ENCODE data around the gene MACROD2.
"Not testable (repeated sequence)": the region's sequence is repeated elsewhere in the genome, so short reads cannot be mapped to it uniquely, and the experiment has no call there.

MACROD2 gene

GRCh38 chr20:15528391-15529111, 1533.2 kb downstream of the MACROD2 start:
- H2AFZ ChIP-seq (ENCODE audit: low read depth, low read length, severe bottlenecking): no peak overlapping the region
- no peaks in the 10 kb centered on the region for H4K20me1 ChIP-seq (ENCODE audit: low read depth, low read length)
- no peak overlapping the region for H3K4me3 ChIP-seq (ENCODE audit: insufficient read depth, low read length, poor library complexity, severe bottlenecking)
- H3K9me3 ChIP-seq (ENCODE audit: insufficient read depth, low read length): no peaks in the 10 kb centered on the region
- H3K4me2 ChIP-seq (ENCODE audit: low read depth, low read length, poor library complexity, severe bottlenecking): no peak overlapping the region
- no peaks in the 10 kb centered on the region for H3K27me3 ChIP-seq (ENCODE audit: low read length)
- no peaks in the 10 kb centered on the region for H3F3A ChIP-seq (ENCODE audit: insufficient read depth)
- H3K79me2 ChIP-seq (ENCODE audit: insufficient read depth, low read length): no peaks in the 10 kb centered on the region
- no peak overlapping the region for H3K9ac ChIP-seq (ENCODE audit: low read length)
- H3K9me2 ChIP-seq (replicated peaks; ENCODE audit: insufficient read depth, low read length): no peaks in the 10 kb centered on the region
- TF ChIP-seq CTCF (IDR thresholded peaks at IDR 0.05; ENCODE audit: insufficient read depth, low read length, poor library complexity, severe bottlenecking): no peak
- TF ChIP-seq EZH2phosphoT487 (conservative IDR thresholded peaks at IDR 0.05; ENCODE audit: low read length): no peak
- H3K27ac ChIP-seq (ENCODE audit: low read depth, low read length): no peak overlapping the region
- no peaks in the 10 kb centered on the region for H3K36me3 ChIP-seq (ENCODE audit: low read length)

- no peak overlapping the region for H3K4me3 ChIP-seq (ENCODE audit: insufficient read depth, low read length, poor library complexity, severe bottlenecking)
- H3K4me2 ChIP-seq (ENCODE audit: low read depth, low read length, poor library complexity, severe bottlenecking): no peak overlapping the region
- no peak overlapping the region for H2AFZ ChIP-seq (ENCODE audit: low read depth, low read length, severe bottlenecking)
- no peaks in the 10 kb centered on the region for H4K20me1 ChIP-seq (ENCODE audit: low read depth, low read length)
- H3K79me2 ChIP-seq (ENCODE audit: insufficient read depth, low read length): no peaks in the 10 kb centered on the region
- no peak for TF ChIP-seq CTCF (IDR thresholded peaks at IDR 0.05; ENCODE audit: insufficient read depth, low read length, poor library complexity, severe bottlenecking)
- no peak for TF ChIP-seq EZH2phosphoT487 (conservative IDR thresholded peaks at IDR 0.05; ENCODE audit: low read length)
- no peak overlapping the region for H3K27ac ChIP-seq (ENCODE audit: low read depth, low read length)
- no peaks in the 10 kb centered on the region for H3K36me3 ChIP-seq (ENCODE audit: low read length)
- no peaks in the 10 kb centered on the region for H3F3A ChIP-seq (ENCODE audit: insufficient read depth)
- H3K9me3 ChIP-seq (ENCODE audit: insufficient read depth, low read length): no peaks in the 10 kb centered on the region
- H3K27me3 ChIP-seq (ENCODE audit: low read length): no peaks in the 10 kb centered on the region
- H3K9ac ChIP-seq (ENCODE audit: low read length): no peak overlapping the region
- no peaks in the 10 kb centered on the region for H3K9me2 ChIP-seq (replicated peaks; ENCODE audit: insufficient read depth, low read length)
Measured at GRCh38 chr20:15535863-15536262, 1540.5 kb downstream of the MACROD2 start.

GRCh38 chr20:15537200-15537599, 1541.9 kb downstream of the MACROD2 start:
- H3K27me3 ChIP-seq (ENCODE audit: low read length); H3K4me3 ChIP-seq (ENCODE audit: insufficient read depth, low read length, poor library complexity, severe bottlenecking); H3K9ac ChIP-seq (ENCODE audit: low read length); H3K4me2 ChIP-seq (ENCODE audit: low read depth, low read length, poor library complexity, severe bottlenecking); H3K9me2 ChIP-seq (replicated peaks; ENCODE audit: insufficient read depth, low read length); H3K27ac ChIP-seq (ENCODE audit: low read depth, low read length); H3K79me2 ChIP-seq (ENCODE audit: insufficient read depth, low read length); H4K20me1 ChIP-seq (ENCODE audit: low read depth, low read length); H3K36me3 ChIP-seq (ENCODE audit: low read length); H3K9me3 ChIP-seq (ENCODE audit: insufficient read depth, low read length); H2AFZ ChIP-seq (ENCODE audit: low read depth, low read length, severe bottlenecking); H3F3A ChIP-seq (ENCODE audit: insufficient read depth): not testable (repeated sequence)

- Histone ChIP-seq H3K27ac (ENCODE audit: low read depth, low read length) (no peak overlapping the region), H3F3A (ENCODE audit: insufficient read depth) (no peaks in the 10 kb centered on the region), H2AFZ (ENCODE audit: low read depth, low read length, severe bottlenecking) (no peak overlapping the region), H4K20me1 (ENCODE audit: low read depth, low read length) (no peaks in the 10 kb centered on the region), H3K9me3 (ENCODE audit: insufficient read depth, low read length) (no peaks in the 10 kb centered on the region), H3K9ac (ENCODE audit: low read length) (no peak overlapping the region), H3K36me3 (ENCODE audit: low read length) (no peaks in the 10 kb centered on the region), H3K4me3 (ENCODE audit: insufficient read depth, low read length, poor library complexity, severe bottlenecking) (no peak overlapping the region), H3K79me2 (ENCODE audit: insufficient read depth, low read length) (no peaks in the 10 kb centered on the region), H3K4me2 (ENCODE audit: low read depth, low read length, poor library complexity, severe bottlenecking) (no peak overlapping the region), H3K27me3 (ENCODE audit: low read length) (no peaks in the 10 kb centered on the region), H3K9me2 (replicated peaks; ENCODE audit: insufficient read depth, low read length) (no peaks in the 10 kb centered on the region)
- TF ChIP-seq CTCF (IDR thresholded peaks at IDR 0.05; ENCODE audit: insufficient read depth, low read length, poor library complexity, severe bottlenecking) (no peak), EZH2phosphoT487 (conservative IDR thresholded peaks at IDR 0.05; ENCODE audit: low read length) (no peak)
Measured at GRCh38 chr20:15542655-15543054, 1547.3 kb downstream of the MACROD2 start.
